Ovary (tissue), 9 donors: ENCODE data around the gene NHS. TPM values are rescaled to one million over a fixed set of nuclear protein-coding genes. Genes with fewer than 3 reads are reported as not detected.

Experiments
- DNase-seq, 5 donors: peaks; one replicate each; pipeline ENCODE4 v3.0.0-alpha.2; 2019 to 2020
- H3K27ac ChIP-seq, 2 donors: fragments of 200-600 bp; one replicate each; pipeline versions ENCODE4 v1.5.1 to v1.8.0; 2019 to 2022
- H3K27me3 ChIP-seq: fragments of 200-600 bp; one replicate; pipeline ENCODE4 v1.8.0; 2022
- H3K36me3 ChIP-seq: fragments of 200-600 bp; sonication (generic); one replicate; pipeline ENCODE4 v1.5.1; 2019
- H3K4me1 ChIP-seq: one replicate; pipeline ENCODE4 v1.8.1; 2013; ENCODE audit warnings: mild to moderate bottlenecking, moderate library complexity; ENCODE audit not compliant: insufficient read depth
- H3K4me3 ChIP-seq: fragments of 200-600 bp; sonication (generic); one replicate; pipeline ENCODE4 v1.5.1; 2017
- H3K9me3 ChIP-seq, 2 donors: fragments of 200-600 bp in 1 of 2; sonication (generic) in 1 of 2; one replicate each; pipeline versions ENCODE4 v1.5.1 to v1.8.1; 2013 to 2019; ENCODE audit warnings: mild to moderate bottlenecking in 1 of 2, moderate library complexity in 1 of 2
- EP300 ChIP-seq: sonication (generic); formaldehyde crosslinking; IDR thresholded peaks from one replicate; pipeline ENCODE4 v1.6.1; 2017; ENCODE audit warnings: antibody characterized with exemption
- POLR2A ChIP-seq: fragments of 450-650 bp; IDR thresholded peaks from one replicate; pipeline ENCODE4 v1.6.1; 2017; ENCODE audit warnings: antibody characterized with exemption, mild to moderate bottlenecking, moderate library complexity
- WGBS, 3 donors: extraction: QIAGEN DNeasy Blood & Tissue Kit in 1 of 3; methylation state at CpG; one replicate each; pipeline versions ENCODE4 v1.1.5 to v1.1.7; 2013 to 2017; 5-methylcytosine and 5-hydroxymethylcytosine counted together
- intact Hi-C, 4 donors: fragments of 100-400 bp; cut with DNase I; formaldehyde crosslinking; loops; one replicate each; pipeline versions ENCODE4 v1.11.0 to v1.15.1; 2022 to 2023
- polyA plus RNA-seq, 2 donors: library from polyadenylated mRNA; stranded (reverse); fragments of 200-250 nt in 1 of 2; fragments of 350-450 nt in 1 of 2; fragmentation: Illumina TruSeq in 1 of 2; extraction: RNeasy Lipid Tissue Mini Kit (QIAGEN cat#74804) in 1 of 2; gene quantifications; one replicate each; pipeline ENCODE4 v1.2.3, GENCODE V29; 2013 to 2014
- total RNA-seq, 7 donors: library from RNA; depleted of rRNA in 2 of 7; stranded (reverse); fragments of >200 nt in 2 of 7; fragmentation: NEBNext Ultra II Directional in 3 of 7; extraction: Animal tissue kit (Norgen Biotek cat#: 25700) in 3 of 7; gene quantifications; one replicate each; pipeline versions ENCODE4 v1.1.0 to v1.2.4, GENCODE V29; 2016 to 2023
- TF ChIP-seq, protein P1 (sequence below), 3 donors: fragments of 450-650 bp in 2 of 3; fragments of 200-600 bp in 1 of 3; IDR thresholded peaks; one replicate each; pipeline versions ENCODE4 v1.5.1 to v1.8.0; 2016 to 2022; ENCODE audit warnings: antibody characterized with exemption in 3 of 3, mild to moderate bottlenecking in 1 of 3
- donor health status: DM: no; HTN: no; CAD: no; lungs with moderate emphysema.
- donor health status: DM: no; HTN: no; CAD: no.
- donor health status: Bipolar disorder and iron deficiency.
- donor health status: DM: yes; HTN: yes; CAD: no.
- donor health status: DM: no; HTN: no; CAD: no.
- donor health status: DM: yes; HTN: yes; CAD: no.

NHS gene
- total and polyA plus RNA-seq, 9 donors, result 2.3 to 9.5 (median 6.7) TPM

DNA sequence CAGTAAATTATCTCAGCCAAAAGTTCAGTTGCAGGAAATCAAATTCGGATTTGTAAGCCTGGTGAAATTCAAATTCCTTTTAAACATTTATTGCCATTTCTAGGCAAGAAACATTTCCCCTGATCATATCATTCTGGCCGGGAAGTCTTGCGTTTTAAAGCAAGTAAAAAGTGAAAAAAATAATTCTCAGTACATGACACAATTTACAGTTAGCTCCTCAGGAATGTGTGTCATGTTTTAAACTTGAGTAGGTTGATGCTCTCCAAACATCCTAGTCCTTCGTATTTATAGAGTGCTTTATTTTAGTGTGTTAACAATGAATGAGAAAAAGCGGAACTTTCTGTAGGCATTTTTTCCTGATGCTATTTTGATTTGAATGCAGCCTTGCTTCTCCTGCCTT, 204.0 kb downstream of the NHS start:
- peaks cover 5% of the 10 kb centered on the region for H3K4me1 ChIP-seq
- no peak overlapping the region for H3K4me3 ChIP-seq
- H3K27me3 ChIP-seq, result no peaks in the 10 kb centered on the region
- intact Hi-C loops, result no loop called here
- no peaks in the 10 kb centered on the region for H3K9me3 ChIP-seq
- no peak for DNase-seq
- no peak overlapping the region for H3K27ac ChIP-seq
- no peaks in the 10 kb centered on the region for H3K36me3 ChIP-seq
- 49 to 52% (median 52%) methylated on average over 5 of the region's 5 CpGs for WGBS, 3 donors
- TF ChIP-seq, protein P1, sequence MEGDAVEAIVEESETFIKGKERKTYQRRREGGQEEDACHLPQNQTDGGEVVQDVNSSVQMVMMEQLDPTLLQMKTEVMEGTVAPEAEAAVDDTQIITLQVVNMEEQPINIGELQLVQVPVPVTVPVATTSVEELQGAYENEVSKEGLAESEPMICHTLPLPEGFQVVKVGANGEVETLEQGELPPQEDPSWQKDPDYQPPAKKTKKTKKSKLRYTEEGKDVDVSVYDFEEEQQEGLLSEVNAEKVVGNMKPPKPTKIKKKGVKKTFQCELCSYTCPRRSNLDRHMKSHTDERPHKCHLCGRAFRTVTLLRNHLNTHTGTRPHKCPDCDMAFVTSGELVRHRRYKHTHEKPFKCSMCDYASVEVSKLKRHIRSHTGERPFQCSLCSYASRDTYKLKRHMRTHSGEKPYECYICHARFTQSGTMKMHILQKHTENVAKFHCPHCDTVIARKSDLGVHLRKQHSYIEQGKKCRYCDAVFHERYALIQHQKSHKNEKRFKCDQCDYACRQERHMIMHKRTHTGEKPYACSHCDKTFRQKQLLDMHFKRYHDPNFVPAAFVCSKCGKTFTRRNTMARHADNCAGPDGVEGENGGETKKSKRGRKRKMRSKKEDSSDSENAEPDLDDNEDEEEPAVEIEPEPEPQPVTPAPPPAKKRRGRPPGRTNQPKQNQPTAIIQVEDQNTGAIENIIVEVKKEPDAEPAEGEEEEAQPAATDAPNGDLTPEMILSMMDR (IDR thresholded peaks at IDR 0.05), result no peak
- TF ChIP-seq EP300 (no peak), POLR2A (no peak)

- H3K27me3 ChIP-seq, result no peaks in the 10 kb centered on the region
- intact Hi-C loops, result no loop called here
- TF ChIP-seq EP300, result no peak
- TF ChIP-seq, protein P1 (IDR thresholded peaks at IDR 0.05), result no peak
- no peak for TF ChIP-seq POLR2A
- no peaks in the 10 kb centered on the region for H3K9me3 ChIP-seq
- DNase-seq, result peak in 1 of 5 donors; percentile 21
- no peak overlapping the region for H3K4me3 ChIP-seq
- peaks cover 5% of the 10 kb centered on the region for H3K4me1 ChIP-seq
- no peak overlapping the region for H3K27ac ChIP-seq
- no peaks in the 10 kb centered on the region for H3K36me3 ChIP-seq
- 34 to 40% (median 37%) methylated on average over 6 of the region's 6 CpGs for WGBS, 3 donors
These were observed 205.6 kb downstream of the NHS start for GRCh38 chrX:17580539-17581152.

DNA sequence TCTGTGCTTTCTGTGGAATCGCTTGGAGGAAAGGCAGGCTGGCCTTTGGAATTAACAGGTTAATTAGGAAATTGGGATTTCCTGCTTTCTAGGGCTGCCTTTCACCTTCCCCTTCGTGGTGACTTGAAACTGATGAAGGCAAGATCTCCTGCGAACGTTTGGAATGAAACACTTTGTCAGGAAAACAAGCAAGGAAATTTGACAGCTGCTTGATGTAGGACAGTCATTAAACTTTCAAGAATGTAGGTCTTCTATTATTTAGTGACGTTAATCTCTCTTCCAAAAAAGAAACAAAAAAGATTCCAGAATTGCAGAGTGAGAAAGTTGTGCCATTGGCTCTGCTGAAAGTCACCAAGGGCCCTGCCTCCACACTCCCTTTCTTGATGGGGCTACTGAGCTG, 206.6 kb downstream of the NHS start:
- intact Hi-C loops, result no loop called here

DNA sequence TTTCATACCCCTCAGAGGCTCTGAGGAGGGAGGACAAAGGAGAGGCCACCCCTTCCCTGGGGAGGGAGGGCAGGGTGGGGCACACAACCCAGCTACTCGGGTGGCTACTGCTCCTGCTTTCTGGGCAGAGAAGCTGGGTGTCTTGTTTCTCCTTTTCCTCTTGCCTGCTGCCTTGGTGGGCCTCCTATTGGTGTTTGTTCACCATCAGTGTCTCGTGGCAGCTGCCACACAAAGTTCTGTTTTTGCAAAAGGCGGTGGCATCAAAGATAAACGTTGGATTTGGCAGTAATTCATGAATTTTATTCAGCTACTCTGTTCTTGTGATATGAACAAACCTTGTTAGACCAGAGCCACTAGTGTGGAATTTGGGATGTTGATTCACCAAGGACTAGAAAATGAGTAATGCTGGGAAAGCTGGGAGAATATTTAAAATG, 209.3 kb downstream of the NHS start:
- Histone ChIP-seq H3K27ac (no peak overlapping the region), H3K4me1 (peaks cover 3% of the 10 kb centered on the region), H3K27me3 (no peaks in the 10 kb centered on the region), H3K9me3 (no peaks in the 10 kb centered on the region), H3K36me3 (no peaks in the 10 kb centered on the region), H3K4me3 (no peak overlapping the region)
- WGBS, 3 donors, result 31 to 38% (median 32%) methylated on average over 4 of the region's 4 CpGs
- TF ChIP-seq POLR2A, result no peak
- TF ChIP-seq, protein P1 (IDR thresholded peaks at IDR 0.05), result no peak
- no peak for TF ChIP-seq EP300
- no peak for DNase-seq
- intact Hi-C loops, result no loop called here

More for the DNA sequence above, 206.6 kb downstream of the NHS start:
- Histone ChIP-seq H3K9me3 (no peaks in the 10 kb centered on the region), H3K4me3 (no peak overlapping the region), H3K4me1 (peaks cover 3% of the 10 kb centered on the region), H3K27ac (no peak overlapping the region), H3K27me3 (no peaks in the 10 kb centered on the region), H3K36me3 (no peaks in the 10 kb centered on the region)
- 41 to 51% (median 41%) methylated on average over 5 of the region's 5 CpGs for WGBS, 3 donors
- DNase-seq, result no peak
- TF ChIP-seq EP300 (no peak), POLR2A (no peak)
- TF ChIP-seq, protein P1 (IDR thresholded peaks at IDR 0.05), result no peak
